HG02981 (cell line): Measurements from ENCODE around the gene DNAH6.
"Not testable (repeated sequence)": the region's sequence is repeated elsewhere in the genome, so short reads cannot be mapped to it uniquely, and the experiment has no call there.

Experiments
- ATAC-seq: cut with Tn5 transposase; IDR thresholded peaks from one replicate; pipeline ENCODE4 v1.9.1; 2021; ENCODE audit warnings: mild to moderate bottlenecking, moderate library complexity; ENCODE audit not compliant: unreplicated experiment

Gene DNAH6

DNA sequence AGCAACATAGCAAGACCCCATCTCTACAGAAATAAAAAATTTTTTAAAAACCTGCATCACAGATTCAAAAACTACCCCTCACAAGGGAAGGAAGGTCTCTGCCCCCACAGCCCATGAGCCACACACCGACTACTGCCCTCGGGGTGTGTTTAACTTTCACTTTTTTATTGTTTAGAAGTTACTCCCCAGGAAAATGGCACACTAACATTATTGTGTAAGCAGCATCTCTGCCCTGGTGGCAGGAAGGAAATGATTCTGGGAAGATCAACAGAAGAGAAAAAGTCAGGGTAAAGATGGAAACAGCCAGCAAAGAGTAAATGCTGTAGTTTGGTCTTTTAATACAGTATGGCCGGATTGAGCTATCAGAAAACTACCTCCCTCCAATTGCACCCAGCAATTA lies 342.6 kb downstream of the DNAH6 start:
- no peak for ATAC-seq

DNA sequence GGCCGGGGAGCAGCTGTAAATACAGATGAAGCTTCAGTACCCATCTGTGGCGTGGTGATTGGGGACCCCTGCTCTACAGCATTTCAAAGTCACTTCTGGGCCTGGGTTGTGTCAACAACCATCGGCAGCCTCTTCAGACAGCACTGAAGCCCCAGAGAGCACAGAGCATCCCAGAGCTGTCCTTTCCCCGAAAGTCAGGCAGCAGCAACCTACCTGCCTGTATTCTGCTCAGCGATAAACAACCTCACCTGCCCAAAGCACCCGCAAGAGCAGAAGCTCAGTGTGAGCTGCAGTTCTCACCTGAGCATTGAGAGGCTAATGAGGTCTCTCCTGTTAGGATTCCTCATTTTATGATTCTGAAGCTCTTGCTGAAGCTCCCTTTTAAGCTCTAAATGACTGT lies 345.2 kb downstream of the DNAH6 start:
- ATAC-seq, result no peak

- no peak for ATAC-seq
Observed at GRCh38 chr2:84862006-84862405, 345.7 kb downstream of the DNAH6 start.

GRCh38 chr2:84865181-84865783 lies 349.0 kb downstream of the DNAH6 start:
- no peak for ATAC-seq

DNA sequence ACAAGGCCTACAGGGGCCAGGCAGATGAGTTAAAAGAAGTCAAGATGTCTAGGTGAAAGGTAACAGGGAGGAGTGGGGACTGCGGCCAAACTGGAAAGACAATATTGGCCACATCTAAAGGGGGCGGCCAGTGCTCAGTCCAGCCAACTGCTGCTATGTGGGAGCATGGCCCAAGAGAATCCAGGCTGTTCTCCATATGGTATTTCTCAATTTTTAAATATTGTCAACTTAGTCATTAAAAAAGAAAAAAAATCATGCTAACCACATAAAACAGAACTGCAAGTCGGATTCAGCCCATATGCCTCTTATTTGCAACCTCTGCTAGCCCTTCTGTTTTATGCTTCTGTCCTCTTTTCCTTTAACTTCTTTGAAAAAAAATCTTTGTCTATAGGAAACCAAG lies 349.8 kb downstream of the DNAH6 start:
- ATAC-seq, result no peak

- ATAC-seq, result not testable (repeated sequence)
Observed at GRCh38 chr2:84868327-84868726, 352.0 kb downstream of the DNAH6 start.
